ENCODE data around the gene TAX1BP3. TPM values are rescaled to one million over a fixed set of nuclear protein-coding genes. Genes with fewer than 3 reads are reported as not detected.

The TAX1BP3 gene
- total and polyA plus RNA-seq, 2 experiments from 2014 or later: 98.7 to 134 TPM

DNA sequence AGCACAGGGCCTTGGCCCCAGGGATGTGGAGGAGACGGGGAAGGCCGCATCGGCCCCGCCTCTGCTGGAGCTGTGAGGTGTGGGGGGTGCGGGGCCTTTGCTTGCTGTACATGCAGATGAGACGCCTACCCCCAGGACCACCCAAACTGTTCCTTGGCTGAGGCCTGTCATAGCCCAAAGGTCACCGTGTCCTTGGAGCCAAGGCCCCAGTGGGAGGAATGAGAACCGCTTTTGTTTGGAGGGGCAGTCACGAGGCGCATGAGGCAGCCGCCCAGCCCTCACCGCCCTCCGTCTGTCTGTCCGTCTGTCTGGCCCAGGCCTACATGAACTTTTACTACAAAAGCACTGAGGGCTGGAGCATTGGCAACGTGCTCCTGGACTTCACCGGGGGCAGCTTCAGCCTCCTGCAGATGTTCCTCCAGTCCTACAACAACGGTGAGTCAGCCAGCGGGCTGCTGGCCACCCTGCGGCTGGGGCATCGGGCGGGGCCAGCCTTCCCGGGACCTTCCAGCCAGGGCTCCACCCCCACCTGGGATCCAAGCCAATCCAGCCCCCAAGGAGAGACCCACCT lies 8.8 kb downstream of the TAX1BP3 start:
- Histone ChIP-seq H3K4me2 (no peak overlapping the region), H3K4me3 (no peak overlapping the region), H3K79me2 (replicated peaks; ENCODE audit: insufficient read depth) (no peaks in the 10 kb centered on the region), H2AFZ (no peak overlapping the region), H3K9me2 (ENCODE audit: insufficient read depth) (no peaks in the 10 kb centered on the region), H3K27ac (ENCODE audit: low read depth) (no peak overlapping the region), H3K36me3 (ENCODE audit: insufficient read depth) (0 out of 2 replicates have a peak, but pooled peaks cover 3% of the 10 kb centered on the region), H4K20me1 (replicated peaks; ENCODE audit: insufficient read depth) (no peaks in the 10 kb centered on the region), H3K27me3 (ENCODE audit: insufficient read depth) (no peaks in the 10 kb centered on the region), H3K4me1 (ENCODE audit: insufficient read depth) (no peaks in the 10 kb centered on the region), H3F3A (replicated peaks; ENCODE audit: low read depth) (0 out of 2 replicates have a peak, but pooled peaks cover 4% of the 10 kb centered on the region)
- no peak for ATAC-seq
- no peak overlapping the region; the same call in 1 of the 2 replicates for H3K27ac Mint-ChIP-seq
- H3K4me3 Mint-ChIP-seq: no peak overlapping the region
- H3K9me3 Mint-ChIP-seq: no peaks in the 10 kb centered on the region
- peaks cover 10% of the 10 kb centered on the region; the same call in 2 of the 3 replicates for H3K4me1 Mint-ChIP-seq
- no peak for DNase-seq (ENCODE audit: low spot score)
- no peak for TF ChIP-seq NANOG (IDR thresholded peaks at IDR 0.05; ENCODE audit: borderline replicate concordance)
- TF ChIP-seq CREB1 (CRISPR knock-in tag; IDR thresholded peaks at IDR 0.05; ENCODE audit: low read depth): no peak
- no peak for TF ChIP-seq REST (IDR thresholded peaks at IDR 0.05; ENCODE audit: unreplicated experiment)
- TF ChIP-seq EZH2 (IDR thresholded peaks at IDR 0.05; ENCODE audit: low read depth, unreplicated experiment): no peak
- no peak for TF ChIP-seq EZH2phosphoT487 (IDR thresholded peaks at IDR 0.05; ENCODE audit: unreplicated experiment)
- no peak for TF ChIP-seq ZNF331 (CRISPR knock-in tag; IDR thresholded peaks at IDR 0.05; ENCODE audit: low read depth)
- TF ChIP-seq POLR2AphosphoS5 (IDR thresholded peaks at IDR 0.05; ENCODE audit: low read depth): no peak
- TF ChIP-seq ZNF114 (CRISPR knock-in tag; IDR thresholded peaks at IDR 0.05): no peak
- no peak for TF ChIP-seq CTCF (conservative IDR thresholded peaks at IDR 0.05; ENCODE audit: low read depth in 2 of 2)
- TF ChIP-seq, protein P1, sequence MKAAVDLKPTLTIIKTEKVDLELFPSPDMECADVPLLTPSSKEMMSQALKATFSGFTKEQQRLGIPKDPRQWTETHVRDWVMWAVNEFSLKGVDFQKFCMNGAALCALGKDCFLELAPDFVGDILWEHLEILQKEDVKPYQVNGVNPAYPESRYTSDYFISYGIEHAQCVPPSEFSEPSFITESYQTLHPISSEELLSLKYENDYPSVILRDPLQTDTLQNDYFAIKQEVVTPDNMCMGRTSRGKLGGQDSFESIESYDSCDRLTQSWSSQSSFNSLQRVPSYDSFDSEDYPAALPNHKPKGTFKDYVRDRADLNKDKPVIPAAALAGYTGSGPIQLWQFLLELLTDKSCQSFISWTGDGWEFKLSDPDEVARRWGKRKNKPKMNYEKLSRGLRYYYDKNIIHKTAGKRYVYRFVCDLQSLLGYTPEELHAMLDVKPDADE (IDR thresholded peaks at IDR 0.05): no peak
- TF ChIP-seq, protein P2, sequence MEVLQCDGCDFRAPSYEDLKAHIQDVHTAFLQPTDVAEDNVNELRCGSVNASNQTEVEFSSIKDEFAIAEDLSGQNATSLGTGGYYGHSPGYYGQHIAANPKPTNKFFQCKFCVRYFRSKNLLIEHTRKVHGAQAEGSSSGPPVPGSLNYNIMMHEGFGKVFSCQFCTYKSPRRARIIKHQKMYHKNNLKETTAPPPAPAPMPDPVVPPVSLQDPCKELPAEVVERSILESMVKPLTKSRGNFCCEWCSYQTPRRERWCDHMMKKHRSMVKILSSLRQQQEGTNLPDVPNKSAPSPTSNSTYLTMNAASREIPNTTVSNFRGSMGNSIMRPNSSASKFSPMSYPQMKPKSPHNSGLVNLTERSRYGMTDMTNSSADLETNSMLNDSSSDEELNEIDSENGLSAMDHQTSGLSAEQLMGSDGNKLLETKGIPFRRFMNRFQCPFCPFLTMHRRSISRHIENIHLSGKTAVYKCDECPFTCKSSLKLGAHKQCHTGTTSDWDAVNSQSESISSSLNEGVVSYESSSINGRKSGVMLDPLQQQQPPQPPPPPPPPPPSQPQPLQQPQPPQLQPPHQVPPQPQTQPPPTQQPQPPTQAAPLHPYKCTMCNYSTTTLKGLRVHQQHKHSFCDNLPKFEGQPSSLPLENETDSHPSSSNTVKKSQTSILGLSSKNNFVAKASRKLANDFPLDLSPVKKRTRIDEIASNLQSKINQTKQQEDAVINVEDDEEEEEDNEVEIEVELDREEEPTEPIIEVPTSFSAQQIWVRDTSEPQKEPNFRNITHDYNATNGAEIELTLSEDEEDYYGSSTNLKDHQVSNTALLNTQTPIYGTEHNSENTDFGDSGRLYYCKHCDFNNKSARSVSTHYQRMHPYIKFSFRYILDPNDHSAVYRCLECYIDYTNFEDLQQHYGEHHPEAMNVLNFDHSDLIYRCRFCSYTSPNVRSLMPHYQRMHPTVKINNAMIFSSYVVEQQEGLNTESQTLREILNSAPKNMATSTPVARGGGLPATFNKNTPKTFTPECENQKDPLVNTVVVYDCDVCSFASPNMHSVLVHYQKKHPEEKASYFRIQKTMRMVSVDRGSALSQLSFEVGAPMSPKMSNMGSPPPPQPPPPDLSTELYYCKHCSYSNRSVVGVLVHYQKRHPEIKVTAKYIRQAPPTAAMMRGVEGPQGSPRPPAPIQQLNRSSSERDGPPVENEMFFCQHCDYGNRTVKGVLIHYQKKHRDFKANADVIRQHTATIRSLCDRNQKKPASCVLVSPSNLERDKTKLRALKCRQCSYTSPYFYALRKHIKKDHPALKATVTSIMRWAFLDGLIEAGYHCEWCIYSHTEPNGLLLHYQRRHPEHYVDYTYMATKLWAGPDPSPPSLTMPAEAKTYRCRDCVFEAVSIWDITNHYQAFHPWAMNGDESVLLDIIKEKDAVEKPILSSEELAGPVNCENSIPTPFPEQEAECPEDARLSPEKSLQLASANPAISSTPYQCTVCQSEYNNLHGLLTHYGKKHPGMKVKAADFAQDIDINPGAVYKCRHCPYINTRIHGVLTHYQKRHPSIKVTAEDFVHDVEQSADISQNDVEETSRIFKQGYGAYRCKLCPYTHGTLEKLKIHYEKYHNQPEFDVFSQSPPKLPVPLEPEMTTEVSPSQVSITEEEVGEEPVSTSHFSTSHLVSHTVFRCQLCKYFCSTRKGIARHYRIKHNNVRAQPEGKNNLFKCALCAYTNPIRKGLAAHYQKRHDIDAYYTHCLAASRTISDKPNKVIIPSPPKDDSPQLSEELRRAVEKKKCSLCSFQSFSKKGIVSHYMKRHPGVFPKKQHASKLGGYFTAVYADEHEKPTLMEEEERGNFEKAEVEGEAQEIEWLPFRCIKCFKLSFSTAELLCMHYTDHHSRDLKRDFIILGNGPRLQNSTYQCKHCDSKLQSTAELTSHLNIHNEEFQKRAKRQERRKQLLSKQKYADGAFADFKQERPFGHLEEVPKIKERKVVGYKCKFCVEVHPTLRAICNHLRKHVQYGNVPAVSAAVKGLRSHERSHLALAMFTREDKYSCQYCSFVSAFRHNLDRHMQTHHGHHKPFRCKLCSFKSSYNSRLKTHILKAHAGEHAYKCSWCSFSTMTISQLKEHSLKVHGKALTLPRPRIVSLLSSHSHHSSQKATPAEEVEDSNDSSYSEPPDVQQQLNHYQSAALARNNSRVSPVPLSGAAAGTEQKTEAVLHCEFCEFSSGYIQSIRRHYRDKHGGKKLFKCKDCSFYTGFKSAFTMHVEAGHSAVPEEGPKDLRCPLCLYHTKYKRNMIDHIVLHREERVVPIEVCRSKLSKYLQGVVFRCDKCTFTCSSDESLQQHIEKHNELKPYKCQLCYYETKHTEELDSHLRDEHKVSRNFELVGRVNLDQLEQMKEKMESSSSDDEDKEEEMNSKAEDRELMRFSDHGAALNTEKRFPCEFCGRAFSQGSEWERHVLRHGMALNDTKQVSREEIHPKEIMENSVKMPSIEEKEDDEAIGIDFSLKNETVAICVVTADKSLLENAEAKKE (CRISPR knock-in tag; IDR thresholded peaks at IDR 0.05): no peak
- TF ChIP-seq JUNB (IDR thresholded peaks at IDR 0.05; ENCODE audit: unreplicated experiment): no peak
- TF ChIP-seq STAT1 (IDR thresholded peaks at IDR 0.05; ENCODE audit: unreplicated experiment): no peak
- peaks cover 10% of the 10 kb centered on the region for H3K27me3 Mint-ChIP-seq (ENCODE audit: insufficient read depth, low read depth, poor library complexity)
- H3K36me3 Mint-ChIP-seq (ENCODE audit: low read depth): peaks cover 5% of the 10 kb centered on the region; the same call in 2 of the 3 replicates

Data from GM23338 (cell line).